SH-SY5Y (cell line): ENCODE measurements around the gene PTTG1IP.

Source experiments
- GATA2 ChIP-seq: IDR thresholded peaks from 2 replicates; pipeline ENCODE4 v1.6.1; 2011; ENCODE audit warnings: mild to moderate bottlenecking, low read depth, low read length
- GATA3 ChIP-seq: IDR thresholded peaks from 2 replicates; pipeline ENCODE4 v1.6.1; 2011; ENCODE audit warnings: low read depth, mild to moderate bottlenecking, low read length, moderate library complexity

GRCh38 chr21:44903689-44904088 is 30.2 kb upstream of the PTTG1IP start:
- TF ChIP-seq GATA3 (no peak), GATA2 (no peak)
